ENCODE data around the gene SAE1. TPM values are rescaled to one million over a fixed set of nuclear protein-coding genes. Genes with fewer than 3 reads are reported as not detected.

SAE1 gene
- total and polyA plus RNA-seq, 2 experiments from 2014 or later = 115 to 236 TPM

DNA sequence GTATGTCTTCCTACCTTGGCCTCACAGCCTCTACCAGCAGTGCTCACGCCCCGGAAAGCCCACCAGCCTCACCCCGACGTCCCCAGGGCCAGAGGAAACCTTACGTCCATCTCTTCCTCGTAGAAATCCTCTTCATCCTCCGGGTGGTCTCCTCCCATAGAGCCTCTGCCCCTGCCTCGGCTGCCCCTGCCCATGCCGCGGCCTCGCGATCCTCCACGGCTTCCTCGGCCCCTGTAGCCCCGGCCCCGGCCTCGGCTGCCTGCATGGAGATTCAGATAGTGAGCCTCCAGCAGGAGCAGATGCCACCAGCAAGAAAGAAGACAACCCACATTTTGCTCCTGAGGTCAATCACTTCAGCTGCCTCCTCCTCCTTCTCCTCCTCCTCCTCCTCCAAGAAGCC, 44.4 kb upstream of the SAE1 start:
- no peaks in the 10 kb centered on the region for H3K27me3 ChIP-seq (ENCODE audit: insufficient read depth)
- peak overlapping the region; percentile 44; the same call in 1 of the 2 replicates for H3K27ac Mint-ChIP-seq

GRCh38 chr19:47089767-47090350, 40.8 kb upstream of the SAE1 start:
- no peaks in the 10 kb centered on the region; the same call in 1 of the 2 replicates for H3K4me1 ChIP-seq (ENCODE audit: insufficient read depth)
- peaks cover 27% of the 10 kb centered on the region for H3K36me3 ChIP-seq (ENCODE audit: insufficient read depth)
- no peaks in the 10 kb centered on the region for H3K9me3 Mint-ChIP-seq
- H3K4me3 Mint-ChIP-seq = no peak overlapping the region
- H3K4me1 Mint-ChIP-seq = peaks cover 5% of the 10 kb centered on the region; the same call in 2 of the 3 replicates
- H3K4me2 ChIP-seq = no peak overlapping the region
- DNase-seq (ENCODE audit: low spot score) (no peak), ATAC-seq (no peak)
- peak overlapping the region; percentile 81; the same call in 1 of the 2 replicates for H3K27ac ChIP-seq (ENCODE audit: low read depth)
- H3K27me3 Mint-ChIP-seq (ENCODE audit: insufficient read depth, low read depth, poor library complexity) = peaks cover 6% of the 10 kb centered on the region
- no peak overlapping the region for H3K27ac Mint-ChIP-seq
- no peaks in the 10 kb centered on the region for H3K9me2 ChIP-seq (ENCODE audit: insufficient read depth)
- H3K79me2 ChIP-seq (replicated peaks; ENCODE audit: insufficient read depth) = peaks cover 32% of the 10 kb centered on the region
- no peak overlapping the region for H2AFZ ChIP-seq
- peaks cover 28% of the 10 kb centered on the region for H4K20me1 ChIP-seq (replicated peaks; ENCODE audit: insufficient read depth)
- H3K36me3 Mint-ChIP-seq (ENCODE audit: low read depth) = peaks cover 89% of the 10 kb centered on the region
- peaks cover 12% of the 10 kb centered on the region for H3F3A ChIP-seq (replicated peaks; ENCODE audit: low read depth)
- no peak for TF ChIP-seq ZNF114 (CRISPR knock-in tag; IDR thresholded peaks at IDR 0.05)
- TF ChIP-seq, protein P1, sequence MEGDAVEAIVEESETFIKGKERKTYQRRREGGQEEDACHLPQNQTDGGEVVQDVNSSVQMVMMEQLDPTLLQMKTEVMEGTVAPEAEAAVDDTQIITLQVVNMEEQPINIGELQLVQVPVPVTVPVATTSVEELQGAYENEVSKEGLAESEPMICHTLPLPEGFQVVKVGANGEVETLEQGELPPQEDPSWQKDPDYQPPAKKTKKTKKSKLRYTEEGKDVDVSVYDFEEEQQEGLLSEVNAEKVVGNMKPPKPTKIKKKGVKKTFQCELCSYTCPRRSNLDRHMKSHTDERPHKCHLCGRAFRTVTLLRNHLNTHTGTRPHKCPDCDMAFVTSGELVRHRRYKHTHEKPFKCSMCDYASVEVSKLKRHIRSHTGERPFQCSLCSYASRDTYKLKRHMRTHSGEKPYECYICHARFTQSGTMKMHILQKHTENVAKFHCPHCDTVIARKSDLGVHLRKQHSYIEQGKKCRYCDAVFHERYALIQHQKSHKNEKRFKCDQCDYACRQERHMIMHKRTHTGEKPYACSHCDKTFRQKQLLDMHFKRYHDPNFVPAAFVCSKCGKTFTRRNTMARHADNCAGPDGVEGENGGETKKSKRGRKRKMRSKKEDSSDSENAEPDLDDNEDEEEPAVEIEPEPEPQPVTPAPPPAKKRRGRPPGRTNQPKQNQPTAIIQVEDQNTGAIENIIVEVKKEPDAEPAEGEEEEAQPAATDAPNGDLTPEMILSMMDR (conservative IDR thresholded peaks at IDR 0.05; ENCODE audit: low read depth in 2 of 2) = no peak
- no peak for TF ChIP-seq POLR2AphosphoS5 (IDR thresholded peaks at IDR 0.05; ENCODE audit: low read depth)
- no peak for TF ChIP-seq REST (IDR thresholded peaks at IDR 0.05; ENCODE audit: unreplicated experiment)
- no peak for TF ChIP-seq JUNB (IDR thresholded peaks at IDR 0.05; ENCODE audit: unreplicated experiment)
- TF ChIP-seq NANOG (IDR thresholded peaks at IDR 0.05; ENCODE audit: borderline replicate concordance) = no peak
- no peak for TF ChIP-seq EZH2phosphoT487 (IDR thresholded peaks at IDR 0.05; ENCODE audit: unreplicated experiment)
- H3K4me3 ChIP-seq = no peak overlapping the region
- H3K27me3 ChIP-seq (ENCODE audit: insufficient read depth) = no peaks in the 10 kb centered on the region

More for the DNA sequence above, 44.4 kb upstream of the SAE1 start:
- H3K4me1 ChIP-seq (ENCODE audit: insufficient read depth) = no peaks in the 10 kb centered on the region; the same call in 1 of the 2 replicates
- Mint-ChIP-seq H3K4me1 (peaks cover 14% of the 10 kb centered on the region; the same call in 2 of the 3 replicates), H3K36me3 (ENCODE audit: low read depth) (peaks cover 96% of the 10 kb centered on the region), H3K27me3 (ENCODE audit: insufficient read depth, low read depth, poor library complexity) (peaks cover 7% of the 10 kb centered on the region), H3K9me3 (no peaks in the 10 kb centered on the region), H3K4me3 (no peak overlapping the region)
- ATAC-seq = no peak
- H3K9me2 ChIP-seq (ENCODE audit: insufficient read depth) = no peaks in the 10 kb centered on the region
- TF ChIP-seq, protein P2, sequence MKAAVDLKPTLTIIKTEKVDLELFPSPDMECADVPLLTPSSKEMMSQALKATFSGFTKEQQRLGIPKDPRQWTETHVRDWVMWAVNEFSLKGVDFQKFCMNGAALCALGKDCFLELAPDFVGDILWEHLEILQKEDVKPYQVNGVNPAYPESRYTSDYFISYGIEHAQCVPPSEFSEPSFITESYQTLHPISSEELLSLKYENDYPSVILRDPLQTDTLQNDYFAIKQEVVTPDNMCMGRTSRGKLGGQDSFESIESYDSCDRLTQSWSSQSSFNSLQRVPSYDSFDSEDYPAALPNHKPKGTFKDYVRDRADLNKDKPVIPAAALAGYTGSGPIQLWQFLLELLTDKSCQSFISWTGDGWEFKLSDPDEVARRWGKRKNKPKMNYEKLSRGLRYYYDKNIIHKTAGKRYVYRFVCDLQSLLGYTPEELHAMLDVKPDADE (IDR thresholded peaks at IDR 0.05) = no peak
- TF ChIP-seq ZNF114 (CRISPR knock-in tag; IDR thresholded peaks at IDR 0.05) (no peak), STAT1 (IDR thresholded peaks at IDR 0.05; ENCODE audit: unreplicated experiment) (no peak)
- H3K27ac ChIP-seq (ENCODE audit: low read depth) = no peak overlapping the region; the same call in 1 of the 2 replicates
- H3K36me3 ChIP-seq (ENCODE audit: insufficient read depth) = peaks cover 35% of the 10 kb centered on the region
- peaks cover 14% of the 10 kb centered on the region for H4K20me1 ChIP-seq (replicated peaks; ENCODE audit: insufficient read depth)
- no peak overlapping the region for H3K4me3 ChIP-seq
- no peak overlapping the region for H3K4me2 ChIP-seq
- DNase-seq (ENCODE audit: low spot score) = no peak
- H2AFZ ChIP-seq = no peak overlapping the region
- peaks cover 14% of the 10 kb centered on the region; the same call in 1 of the 2 replicates for H3F3A ChIP-seq (replicated peaks; ENCODE audit: low read depth)
- 0 out of 2 replicates have a peak, but pooled peaks cover 7% of the 10 kb centered on the region for H3K79me2 ChIP-seq (replicated peaks; ENCODE audit: insufficient read depth)

Data from GM23338 (cell line).